GM19455 (cell line): ENCODE data around the gene SKAP1.
A peak's percentile ranks its signal among the peaks of the same experiment; 100 is the strongest.
"Not testable (repeated sequence)": the region's sequence is repeated elsewhere in the genome, so short reads cannot be mapped to it uniquely, and the experiment has no call there.

ENCODE experiments used
- ATAC-seq: cut with Tn5 transposase; IDR thresholded peaks from one replicate; pipeline ENCODE4 v1.9.1; 2021; ENCODE audit not compliant: unreplicated experiment

The SKAP1 gene

DNA sequence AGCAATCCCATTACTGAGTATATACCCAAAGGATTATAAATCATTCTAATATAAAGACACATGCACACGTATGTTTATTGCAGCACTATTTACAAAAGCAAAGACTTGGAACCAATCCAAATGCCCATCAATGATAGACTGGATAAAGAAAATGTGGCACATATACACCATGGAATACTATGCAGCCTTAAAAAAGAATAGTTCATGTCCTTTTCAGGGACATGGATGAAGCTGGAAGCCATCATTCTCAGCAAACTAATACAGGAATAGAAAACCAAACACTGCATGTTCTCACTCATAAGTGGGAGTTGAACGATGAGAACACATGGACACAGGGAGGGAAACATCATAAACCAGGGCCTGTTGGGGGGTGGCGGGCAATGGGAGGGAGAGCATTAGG, 19.3 kb upstream of the SKAP1 start:
- not testable (repeated sequence) for ATAC-seq

- no peak for ATAC-seq
Measured at GRCh38 chr17:48445248-48445620, 15.2 kb upstream of the SKAP1 start.

DNA sequence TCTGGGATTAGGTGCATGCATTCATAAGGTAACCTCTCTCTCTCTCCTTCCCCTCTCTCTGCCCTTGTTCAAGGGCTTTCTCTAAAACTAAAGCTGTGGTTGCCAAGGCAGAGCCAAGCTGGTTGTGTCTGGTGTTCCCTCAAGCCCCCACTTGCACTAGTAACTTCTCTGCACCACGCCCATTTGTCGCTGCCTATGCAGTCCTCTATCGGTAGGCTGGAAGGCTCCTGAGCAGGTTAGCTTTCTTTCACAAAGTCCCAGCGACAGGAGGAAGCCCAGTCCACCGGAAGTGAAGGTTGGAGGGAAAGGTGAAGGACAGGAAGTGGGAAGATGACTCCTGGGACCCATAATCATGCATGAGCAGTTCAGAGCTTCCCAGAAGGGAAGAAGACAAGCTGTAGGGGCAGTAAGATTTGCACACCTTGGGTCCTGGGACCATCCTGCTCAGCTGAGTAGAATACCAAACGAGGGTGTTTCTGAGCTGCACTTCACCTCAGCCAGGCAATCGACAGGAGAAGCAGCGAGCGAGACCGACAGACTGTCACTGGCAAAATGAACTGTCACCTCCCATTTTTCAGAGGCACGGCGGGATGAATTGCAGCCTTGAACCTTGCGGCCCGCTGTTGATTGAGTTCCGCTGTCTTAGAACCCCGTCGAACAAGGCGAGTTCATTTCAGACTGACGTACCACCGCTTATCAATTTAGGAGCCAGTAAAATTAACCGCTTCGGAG, 14.7 kb upstream of the SKAP1 start:
- ATAC-seq, result no peak

- no peak for ATAC-seq
Measured at GRCh38 chr17:48443712-48444111, 13.7 kb upstream of the SKAP1 start.

DNA sequence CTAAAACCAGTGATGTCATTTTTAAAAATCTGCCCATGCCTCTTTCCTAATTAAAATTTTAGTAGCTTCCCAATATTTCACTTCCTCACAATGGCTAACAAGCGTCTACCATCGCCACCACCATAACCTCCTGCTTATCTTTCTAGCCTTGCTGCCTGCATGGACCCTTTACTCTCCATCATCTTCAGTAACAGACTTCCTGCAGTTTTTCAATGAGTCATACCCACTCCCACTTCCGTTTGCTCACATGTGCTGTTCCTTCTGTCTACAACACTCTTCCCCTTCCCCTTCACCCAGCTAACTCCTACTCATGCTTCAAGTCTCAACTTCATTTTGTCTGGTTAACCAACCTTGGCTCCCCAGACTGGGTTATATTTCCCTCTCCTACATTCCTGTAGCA, 12.8 kb upstream of the SKAP1 start:
- ATAC-seq, result no peak

DNA sequence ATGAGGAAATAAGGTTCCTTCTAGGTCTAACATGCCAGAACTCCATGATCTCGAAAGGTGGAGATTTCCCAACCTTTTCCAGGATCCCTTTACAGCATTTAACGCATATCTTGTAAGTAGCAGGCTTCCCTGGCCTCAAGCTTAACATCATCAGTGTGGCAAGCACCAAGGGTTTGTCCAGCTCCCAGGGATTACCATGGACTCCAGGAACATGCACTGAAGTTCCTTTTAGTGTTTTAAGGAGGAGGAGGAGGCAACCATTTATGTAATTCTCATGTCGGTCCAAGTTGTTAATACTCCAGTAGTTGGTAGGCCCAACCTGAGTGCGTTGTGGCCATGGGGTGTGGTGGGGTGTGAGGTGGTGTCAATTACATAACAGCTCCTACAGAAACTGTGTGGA, 11.8 kb upstream of the SKAP1 start:
- no peak for ATAC-seq

DNA sequence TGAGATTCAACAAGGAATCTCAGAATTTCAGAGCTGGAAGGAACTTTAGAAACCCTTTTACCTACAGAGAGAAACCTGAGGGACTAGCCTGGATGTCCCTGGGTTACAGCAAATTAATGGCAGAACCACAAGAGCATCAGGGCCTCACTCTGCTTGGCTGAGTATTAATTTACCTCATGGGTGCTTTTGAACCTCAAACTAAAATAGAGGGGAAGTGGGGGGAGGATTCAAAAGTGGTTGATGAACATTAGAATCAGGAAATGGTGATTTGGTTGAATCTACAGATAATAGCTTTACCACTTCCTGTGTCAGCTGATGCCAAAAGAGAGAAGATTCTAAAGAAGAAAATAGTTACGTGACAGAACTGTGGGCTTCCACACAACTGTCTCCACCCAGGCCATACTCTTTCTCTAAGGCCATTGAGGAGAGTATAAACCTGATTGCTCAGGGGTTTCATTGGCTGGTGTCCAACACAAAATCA, 11.3 kb upstream of the SKAP1 start:
- ATAC-seq, result peak; percentile 76

DNA sequence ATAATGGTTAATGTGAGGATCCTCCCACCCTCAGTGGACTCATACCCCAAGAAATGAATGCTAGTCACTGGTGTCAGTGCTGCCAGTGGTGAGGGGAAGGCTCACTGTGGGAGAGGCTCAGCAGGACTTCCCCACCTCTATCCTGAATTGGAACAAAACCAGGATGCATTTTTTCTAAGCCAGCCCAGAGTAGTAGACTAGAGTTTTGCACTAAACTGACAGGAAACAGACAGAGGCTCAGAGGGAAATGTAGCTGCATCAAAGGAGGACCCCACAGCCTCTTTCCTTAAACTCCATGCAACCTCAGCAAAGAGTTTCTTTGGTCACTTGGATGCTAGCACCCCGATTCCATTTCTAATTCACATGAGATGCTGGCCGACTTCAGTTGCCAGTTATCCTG, 10.7 kb upstream of the SKAP1 start:
- ATAC-seq, result no peak

- ATAC-seq, result no peak
Measured at GRCh38 chr17:48439875-48440505, 10.0 kb upstream of the SKAP1 start.

DNA sequence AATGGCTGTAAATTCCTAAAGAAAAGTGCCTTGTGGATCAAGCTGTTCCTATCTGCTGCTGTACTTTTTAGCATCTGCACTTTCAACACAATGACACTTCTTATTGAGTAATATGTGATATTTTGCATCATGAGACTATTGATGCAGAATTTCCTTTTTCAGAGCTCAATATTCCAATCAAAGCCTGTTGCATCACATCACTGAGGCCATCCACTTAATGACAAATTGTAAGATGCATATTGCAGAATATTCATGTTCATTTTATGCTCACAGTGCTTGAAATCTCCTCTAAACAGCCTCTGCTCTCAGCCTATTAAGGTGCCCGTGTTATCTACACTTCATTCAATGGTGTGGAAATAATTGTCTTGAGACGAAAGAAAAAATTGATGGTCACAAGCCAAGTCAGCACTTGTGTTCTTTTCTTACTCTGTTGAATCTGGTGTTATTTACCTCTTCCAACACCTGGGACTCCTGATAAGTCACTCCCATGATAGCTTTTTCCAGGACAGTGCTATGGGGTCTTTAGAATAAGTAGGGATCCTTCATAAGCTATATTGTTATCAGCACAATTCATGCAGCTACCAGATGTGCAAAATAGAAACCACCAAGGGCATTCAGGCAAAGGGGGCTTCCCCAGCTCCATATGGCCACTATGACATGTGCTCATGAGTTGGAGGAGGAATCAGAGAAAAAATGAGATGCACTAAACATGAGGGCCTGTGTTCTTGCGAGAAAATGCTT, 9.3 kb upstream of the SKAP1 start:
- ATAC-seq, result no peak

GRCh38 chr17:48438516-48439061, 8.6 kb upstream of the SKAP1 start:
- no peak for ATAC-seq

- ATAC-seq, result no peak
Measured at GRCh38 chr17:48433896-48434295, 3.9 kb upstream of the SKAP1 start.

DNA sequence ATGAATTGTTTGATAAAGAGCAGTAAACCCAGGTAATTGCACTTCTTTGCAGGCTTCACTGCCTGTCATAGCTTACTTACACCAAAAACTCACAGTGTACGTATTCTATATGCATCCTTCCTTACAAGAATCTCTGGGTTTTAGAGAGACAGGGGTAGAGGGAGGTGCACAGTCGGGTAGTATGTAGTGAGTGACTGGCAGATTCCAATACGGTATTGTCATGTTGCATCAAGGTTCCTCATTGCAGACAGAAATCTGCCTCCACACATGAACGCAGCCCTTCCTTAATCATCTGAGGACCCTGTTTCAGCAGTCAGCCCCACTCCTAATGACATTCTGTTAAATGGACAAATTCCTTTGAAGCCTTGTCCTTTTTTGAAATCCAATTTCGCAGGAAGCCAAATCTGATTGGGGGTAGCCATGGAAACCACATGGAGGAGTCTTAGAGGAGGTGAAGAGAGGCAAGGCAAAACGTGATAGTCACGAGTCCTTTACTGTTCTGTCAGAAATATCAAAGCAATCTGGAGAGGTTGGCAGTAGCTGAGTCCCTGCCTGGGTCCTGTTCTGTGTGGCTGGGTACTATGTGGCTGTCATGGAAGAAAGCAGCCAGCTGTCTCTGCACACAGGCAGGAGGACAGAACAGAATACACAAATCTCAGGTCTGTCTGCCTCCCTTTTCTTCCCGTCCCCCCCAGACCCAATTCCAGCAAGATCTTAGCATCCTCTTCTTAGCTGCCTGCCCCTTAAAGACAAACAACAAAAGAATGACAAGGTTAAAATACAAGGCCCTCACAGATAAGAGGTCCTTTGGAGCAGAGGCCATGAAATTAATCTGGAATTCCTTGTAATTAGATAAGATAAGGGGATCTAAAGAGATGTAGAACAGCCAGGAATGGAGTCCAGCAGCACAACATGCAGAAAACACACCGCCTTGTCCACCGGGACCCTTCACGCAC, 3.1 kb upstream of the SKAP1 start:
- ATAC-seq, result no peak

GRCh38 chr17:48429156-48429555, 858 bp downstream of the SKAP1 start:
- ATAC-seq, result no peak

DNA sequence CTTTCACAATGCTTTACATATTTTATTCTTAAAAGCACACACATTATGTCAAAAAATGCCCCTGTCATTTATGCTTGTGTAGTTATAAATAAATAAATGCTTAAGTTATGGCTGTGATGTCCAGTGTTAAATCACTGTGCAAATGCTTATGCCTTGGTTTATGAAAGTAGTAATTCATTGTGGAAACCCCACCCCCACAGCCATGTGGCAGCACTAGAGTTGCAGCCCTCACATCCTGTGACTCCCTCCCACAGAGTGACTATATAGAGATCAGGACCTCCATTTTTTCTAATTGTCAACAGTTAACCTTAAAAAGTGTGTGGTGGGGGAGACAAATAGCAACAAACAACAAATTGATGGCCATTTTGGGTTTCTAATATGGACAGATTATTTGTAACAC, 2.4 kb downstream of the SKAP1 start:
- no peak for ATAC-seq

DNA sequence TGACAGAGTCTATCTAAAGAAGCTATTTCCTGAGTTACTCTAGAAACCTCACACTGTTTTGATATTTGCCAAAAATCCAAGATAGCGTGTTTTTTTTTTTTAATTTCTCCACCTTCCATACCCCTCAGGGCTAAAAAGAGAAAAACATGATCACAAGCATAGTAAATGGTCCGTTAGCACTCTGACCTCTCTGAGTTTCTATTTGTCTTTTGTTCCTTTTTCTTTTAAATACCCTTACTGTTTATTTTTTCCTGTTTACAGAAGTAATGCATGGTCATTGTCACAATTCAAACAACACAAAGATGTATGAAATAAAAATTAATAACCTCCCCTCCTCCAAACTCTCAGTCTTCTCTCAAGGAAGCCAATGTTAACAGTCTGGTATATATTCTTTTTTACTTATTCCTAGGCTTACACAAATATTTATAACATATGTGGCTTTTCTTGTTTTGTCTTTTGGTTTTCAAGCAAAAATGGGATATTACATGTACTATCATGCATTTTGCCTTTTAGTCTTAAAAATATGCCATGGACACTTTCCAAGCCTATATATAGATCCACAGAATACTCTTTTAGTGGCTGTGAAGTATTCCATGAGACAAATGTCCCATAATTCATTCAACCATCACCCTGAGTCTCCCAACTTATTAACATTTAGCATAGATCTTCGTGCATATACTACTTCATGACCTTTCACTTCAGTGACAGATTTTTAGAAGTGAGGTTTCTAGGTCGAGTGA, 3.1 kb downstream of the SKAP1 start:
- ATAC-seq, result no peak

- no peak for ATAC-seq
Measured at GRCh38 chr17:48426019-48426665, 3.9 kb downstream of the SKAP1 start.

GRCh38 chr17:48422060-48422459, 8.0 kb downstream of the SKAP1 start:
- ATAC-seq, result not testable (repeated sequence)

- ATAC-seq, result no peak
Measured at GRCh38 chr17:48420823-48421222, 9.2 kb downstream of the SKAP1 start.
